Dedifferentiated amniotic fluid mesenchymal stem cell (primary cell): ENCODE measurements around the gene SERPINA6.
A peak's percentile ranks its signal among the peaks of the same experiment; 100 is the strongest.
"Not testable (repeated sequence)": the region's sequence is repeated elsewhere in the genome, so short reads cannot be mapped to it uniquely, and the experiment has no call there.

Experiments used
- DNase-seq: peaks from one replicate; pipeline ENCODE4 v3.0.0-alpha.2; 2016; ENCODE audit errors: extremely low spot score

The SERPINA6 gene

GRCh38 chr14:94322648-94323570 is at the start of gene SERPINA6:
Gene SERPINA6, minus strand, starts transcription at chr14:94323336. Its CDS starts 8,688 bp downstream, at chr14:94314648.
- no peak for DNase-seq

GRCh38 chr14:94372021-94372605 is 49.0 kb upstream of the SERPINA6 start:
- no peak for DNase-seq

DNA sequence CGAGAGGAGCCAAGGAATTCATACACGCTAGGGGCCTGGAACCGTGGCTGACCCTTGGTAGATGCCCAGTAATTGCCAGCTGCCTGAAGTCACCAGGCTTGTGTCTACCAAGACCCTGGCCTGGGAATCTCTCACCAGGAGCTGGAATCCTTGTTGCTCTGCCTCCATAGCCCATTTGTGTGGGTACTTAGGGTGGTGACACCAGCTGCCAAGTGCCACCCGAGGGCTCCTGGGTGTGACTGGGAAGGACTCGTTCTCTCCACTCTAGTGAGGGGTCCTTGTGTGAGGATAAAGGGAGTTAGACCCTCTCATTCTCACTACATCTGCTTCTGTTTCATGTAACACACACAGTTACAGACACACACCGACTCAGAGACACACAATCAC is 47.4 kb upstream of the SERPINA6 start:
- no peak for DNase-seq

GRCh38 chr14:94369766-94370523 is 46.8 kb upstream of the SERPINA6 start:
- DNase-seq = not testable (repeated sequence)

- DNase-seq = no peak
These were observed 45.8 kb upstream of the SERPINA6 start for GRCh38 chr14:94368956-94369355.

DNA sequence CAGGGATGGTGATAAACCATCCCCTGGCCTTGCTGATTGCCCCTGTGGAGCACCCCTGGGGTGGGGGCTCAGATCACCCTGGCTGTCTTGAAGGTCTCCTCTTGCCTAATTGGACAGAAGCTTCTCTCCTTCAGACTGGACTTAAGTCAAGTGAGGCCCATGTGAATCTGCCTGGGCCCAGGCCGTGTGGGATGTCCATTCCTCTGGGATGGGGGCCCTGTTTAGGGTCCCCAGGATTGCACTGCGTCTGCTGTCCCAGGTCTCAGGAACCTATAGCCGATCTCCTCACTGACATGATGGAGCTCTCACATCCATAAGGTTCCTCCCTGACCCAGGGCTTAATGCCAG is 45.1 kb upstream of the SERPINA6 start:
- DNase-seq = no peak

- no peak for DNase-seq
These were observed 44.5 kb upstream of the SERPINA6 start for GRCh38 chr14:94367347-94368242.

GRCh38 chr14:94366146-94366915 is 43.2 kb upstream of the SERPINA6 start, which contains the start of gene SERPINA2:
Gene SERPINA2, minus strand, starts transcription at chr14:94366698.
- DNase-seq = no peak

- no peak for DNase-seq
These were observed 42.5 kb upstream of the SERPINA6 start for GRCh38 chr14:94365624-94366023.

DNA sequence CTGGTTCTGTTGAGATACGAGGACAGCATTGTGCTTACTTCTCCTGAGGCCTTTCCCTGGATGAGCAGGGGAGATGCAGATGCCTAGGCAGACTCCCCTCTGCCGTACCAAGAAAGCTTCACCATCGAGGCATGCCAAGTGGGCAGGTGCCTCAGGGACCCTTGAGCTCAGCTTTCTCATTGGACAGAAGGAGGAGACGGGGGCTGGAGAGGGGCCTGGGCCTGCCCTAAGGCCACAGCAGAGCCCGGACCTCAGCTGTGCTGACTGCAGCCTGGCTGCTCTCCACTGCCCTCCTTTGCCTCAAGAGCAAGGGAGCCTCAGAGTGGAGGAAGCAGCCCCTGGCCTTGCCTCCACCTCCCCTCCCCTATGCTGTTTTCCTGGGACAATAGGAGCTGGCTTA is 41.8 kb upstream of the SERPINA6 start:
- no peak for DNase-seq

DNA sequence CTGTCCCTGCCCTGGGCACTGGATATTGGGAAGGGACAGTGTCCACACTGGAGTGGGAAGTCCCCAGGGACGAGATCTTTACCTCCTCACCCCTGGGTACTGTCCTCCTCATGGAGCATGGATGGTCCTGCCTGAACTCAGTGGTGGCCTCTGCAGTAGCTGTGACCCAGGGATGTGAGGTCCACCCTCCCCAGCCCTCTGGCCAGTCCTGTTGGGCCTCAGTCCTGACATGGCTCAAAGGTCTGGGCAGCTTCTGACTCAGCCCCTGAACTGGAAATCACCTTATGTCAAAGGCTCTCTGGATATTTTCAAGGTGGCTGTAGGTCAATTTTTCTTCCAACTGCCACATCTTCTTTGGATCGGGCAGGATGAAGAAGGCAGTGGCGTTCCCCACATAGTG is 40.9 kb upstream of the SERPINA6 start:
- DNase-seq = no peak

GRCh38 chr14:94363151-94363624 is 40.1 kb upstream of the SERPINA6 start:
- no peak for DNase-seq

DNA sequence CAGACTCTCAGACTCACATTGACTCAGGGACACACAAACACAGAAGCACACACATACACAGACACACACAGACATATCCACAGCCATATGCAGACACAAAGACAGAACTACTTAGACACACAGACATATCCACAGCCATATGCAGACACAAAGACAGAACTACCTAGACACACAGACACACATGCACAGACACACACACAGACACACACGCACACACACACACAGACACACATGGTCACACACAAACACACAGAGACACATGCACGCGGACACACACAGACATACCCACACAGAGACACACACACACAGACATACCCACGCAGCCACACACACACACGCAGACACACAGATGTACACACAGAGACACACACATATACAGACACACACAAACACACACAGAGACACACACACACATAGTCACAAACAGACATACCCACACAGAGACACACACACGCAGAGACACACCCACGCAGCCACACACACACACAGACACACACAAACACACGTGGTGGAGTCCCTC is 39.5 kb upstream of the SERPINA6 start:
- DNase-seq = no peak

DNA sequence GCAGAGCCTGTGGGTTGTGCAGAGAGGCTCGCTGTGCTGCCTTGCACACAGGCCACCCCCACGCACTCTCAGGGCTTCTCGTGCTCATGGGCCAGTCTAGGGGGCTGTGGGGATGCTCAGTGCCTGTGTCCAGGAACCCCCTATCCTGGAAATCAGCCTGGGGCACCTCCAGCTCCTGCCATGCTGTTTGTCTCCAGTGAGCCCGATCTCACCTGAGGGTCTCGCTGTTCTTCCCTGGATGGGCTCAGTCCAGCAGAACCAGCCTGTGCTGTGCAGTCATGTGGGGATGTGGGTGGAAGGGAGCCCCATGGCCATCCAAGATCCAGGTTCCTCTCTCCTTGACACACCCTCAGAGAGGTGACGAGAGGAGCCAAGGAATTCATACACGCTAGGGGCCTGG is 38.5 kb upstream of the SERPINA6 start:
- DNase-seq = no peak

- DNase-seq = no peak
These were observed 37.9 kb upstream of the SERPINA6 start for GRCh38 chr14:94360945-94361565.

DNA sequence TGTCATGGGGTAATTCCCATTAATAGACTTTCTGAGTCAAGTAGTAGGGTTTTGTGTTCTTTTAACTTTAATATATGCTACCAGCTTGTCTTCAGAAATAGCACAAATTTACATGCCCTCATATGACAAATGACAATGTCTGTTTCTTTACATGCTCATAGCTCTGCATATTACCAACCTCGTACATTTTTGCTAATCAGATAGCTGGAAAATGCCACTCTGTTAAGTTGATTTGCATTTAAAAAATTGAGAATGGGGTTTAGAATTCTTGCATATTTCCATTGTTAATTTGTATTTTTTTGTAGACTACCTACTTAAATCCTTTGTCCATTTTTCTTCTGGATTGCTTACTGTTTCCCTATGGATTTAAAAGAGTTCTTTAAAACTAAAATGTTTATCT is 34.0 kb upstream of the SERPINA6 start:
- no peak for DNase-seq

GRCh38 chr14:94356379-94357056 is 33.4 kb upstream of the SERPINA6 start:
- DNase-seq = no peak

- DNase-seq = peak; percentile 38
These were observed 32.2 kb upstream of the SERPINA6 start for GRCh38 chr14:94355191-94355794.

GRCh38 chr14:94354638-94355185 is 31.6 kb upstream of the SERPINA6 start:
- no peak for DNase-seq
